HG03139 (cell line): ENCODE data around the gene MAP3K2.

Source experiments
- ATAC-seq: cut with Tn5 transposase; IDR thresholded peaks from one replicate; pipeline ENCODE4 v1.9.1; 2021; ENCODE audit not compliant: unreplicated experiment

The MAP3K2 gene

GRCh38 chr2:127387655-127388422 is at the start of gene MAP3K2:
Gene MAP3K2 (minus strand): TSS chr2:127387975. CDS start chr2:127343129, 44,846 bp downstream.
- ATAC-seq, result peak; percentile 59

- ATAC-seq, result no peak
Measured at GRCh38 chr2:127437056-127437455, 49.3 kb upstream of the MAP3K2 start.

GRCh38 chr2:127434515-127434914 is 46.7 kb upstream of the MAP3K2 start:
- no peak for ATAC-seq

GRCh38 chr2:127431408-127432023 is 43.7 kb upstream of the MAP3K2 start:
- ATAC-seq, result no peak

- ATAC-seq, result no peak
Measured at GRCh38 chr2:127429844-127430425, 42.2 kb upstream of the MAP3K2 start.

- no peak for ATAC-seq
Measured at GRCh38 chr2:127429291-127429690, 41.5 kb upstream of the MAP3K2 start.

GRCh38 chr2:127428815-127429109 is 41.0 kb upstream of the MAP3K2 start:
- ATAC-seq, result no peak

- ATAC-seq, result no peak
Measured at GRCh38 chr2:127428057-127428814, 40.5 kb upstream of the MAP3K2 start.

- no peak for ATAC-seq
Measured at GRCh38 chr2:127427376-127428056, 39.7 kb upstream of the MAP3K2 start.

- ATAC-seq, result no peak
Measured at GRCh38 chr2:127426501-127427354, 39.0 kb upstream of the MAP3K2 start.

GRCh38 chr2:127425540-127426490 is 38.0 kb upstream of the MAP3K2 start:
- no peak for ATAC-seq

- ATAC-seq, result no peak
Measured at GRCh38 chr2:127424598-127425520, 37.1 kb upstream of the MAP3K2 start.

- no peak for ATAC-seq
Measured at GRCh38 chr2:127423880-127424279, 36.1 kb upstream of the MAP3K2 start.

- no peak for ATAC-seq
Measured at GRCh38 chr2:127423478-127423843, 35.7 kb upstream of the MAP3K2 start.

GRCh38 chr2:127422559-127423477 is 35.0 kb upstream of the MAP3K2 start:
- no peak for ATAC-seq

GRCh38 chr2:127421871-127422558 is 34.2 kb upstream of the MAP3K2 start:
- ATAC-seq, result no peak
